ENCODE results near the gene PHRF1. TPM values are rescaled to one million over a fixed set of nuclear protein-coding genes. Genes with fewer than 3 reads are reported as not detected.

The PHRF1 gene
- total and polyA plus RNA-seq, 4 experiments from 2014 or later, result 0.93 to 54.5 (median 33.1) TPM

DNA sequence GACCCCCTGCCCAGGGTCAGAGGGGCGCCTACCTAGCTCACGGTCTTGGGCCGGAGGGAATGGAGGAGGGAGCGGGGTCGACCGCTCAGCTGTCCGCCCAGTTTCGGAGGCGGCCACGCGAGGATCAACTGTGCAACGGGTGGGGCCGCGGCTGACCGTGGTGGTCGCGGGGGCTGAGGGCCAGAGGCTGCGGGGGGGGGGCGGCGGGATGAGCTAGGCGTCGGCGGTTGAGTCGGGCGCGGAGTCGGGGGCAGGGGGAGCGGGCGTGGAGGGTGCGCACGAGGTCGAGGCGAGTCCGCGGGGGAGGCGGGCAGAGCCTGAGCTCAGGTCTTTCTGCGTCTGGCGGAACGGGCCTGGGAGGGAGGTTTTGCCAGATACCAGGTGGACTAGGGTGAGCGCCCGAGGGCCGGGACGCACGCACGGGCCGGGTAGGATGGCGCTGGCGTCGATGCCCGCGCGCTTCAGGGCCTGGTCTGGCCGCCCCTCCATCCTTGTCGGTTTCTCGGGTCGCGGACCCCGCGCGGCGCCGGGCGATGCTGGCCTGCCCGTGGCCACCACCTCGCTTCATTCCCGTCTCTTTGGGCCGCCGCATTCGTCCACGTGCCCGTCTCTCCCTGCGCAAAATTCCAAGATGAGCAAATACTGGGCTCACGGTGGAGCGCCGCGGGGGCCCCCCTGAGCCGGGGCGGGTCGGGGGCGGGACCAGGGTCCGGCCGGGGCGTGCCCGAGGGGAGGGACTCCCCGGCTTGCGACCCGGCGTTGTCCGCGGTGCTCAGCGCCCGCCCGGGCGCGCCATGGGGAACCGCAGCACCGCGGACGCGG lies 60.5 kb downstream of the PHRF1 start, which contains the start of gene DRD4:
DRD4 (plus strand) TSS at position 759 of the 822 bp plus-strand sequence; CDS start at position 795, 36 bp downstream.
- H3K4me1 ChIP-seq (ENCODE audit: insufficient read depth, low read length), result no peaks in the 10 kb centered on the region
- Mint-ChIP-seq H3K9me3 (peaks cover 0 to 2% (median 0%) of the 10 kb centered on the region in 8 donors), H3K27ac (peak within 1 kb of the TSS in 1 of 7 donors; percentile 61), H3K4me3 (peak within 1 kb of the TSS in 5 of 8 donors; percentile 22 to 53 (median 46)), H3K4me1 (peaks cover 0 to 22% (median 1%) of the 10 kb centered on the region in 4 donors), H3K36me3 (no peaks in the 10 kb centered on the region), H3K27me3 (peaks cover 11 to 14% of the 10 kb centered on the region in 2 donors)
- H3K27me3 ChIP-seq (ENCODE audit: insufficient read depth, low read length), result peaks cover 16% of the 10 kb centered on the region
- DNase-seq, result no peak
- H3K4me3 ChIP-seq (ENCODE audit: low read length in 2 of 2), result no peak within 1 kb of the TSS
- no peaks in the 10 kb centered on the region for H3K9me3 ChIP-seq (ENCODE audit: control insufficient read depth in 1 of 2, low read length in 2 of 2)
- ChIA-PET CTCF (ENCODE audit: partially characterized antibody) (no interaction called here), POLR2A (ENCODE audit: partially characterized antibody) (no interaction called here)
- H3K27ac ChIP-seq (ENCODE audit: low read depth, low read length), result no peak within 1 kb of the TSS
- intact Hi-C loops (cut with micrococcal nuclease), result no loop called here
- no peaks in the 10 kb centered on the region for H3K36me3 ChIP-seq (ENCODE audit: insufficient read depth, low read length)

- H3K4me1 ChIP-seq (ENCODE audit: insufficient read depth, low read length), result no peaks in the 10 kb centered on the region
- H3K36me3 Mint-ChIP-seq, result no peaks in the 10 kb centered on the region
- H3K27ac ChIP-seq (ENCODE audit: low read depth, low read length), result no peak overlapping the region
- no peak for DNase-seq
- no peak overlapping the region for H3K4me3 ChIP-seq (ENCODE audit: low read length in 2 of 2)
- intact Hi-C loops (cut with micrococcal nuclease), result no loop called here
- CTCF ChIA-PET (ENCODE audit: partially characterized antibody), result no interaction called here
- peaks cover 11 to 14% of the 10 kb centered on the region in 2 donors for H3K27me3 Mint-ChIP-seq
- peaks cover 16% of the 10 kb centered on the region for H3K27me3 ChIP-seq (ENCODE audit: insufficient read depth, low read length)
- H3K4me3 Mint-ChIP-seq, result peak overlapping the region in 4 of 8 donors; percentile 22 to 53 (median 36)
- H3K4me1 Mint-ChIP-seq, result peaks cover 0 to 22% (median 1%) of the 10 kb centered on the region in 4 donors
- H3K27ac Mint-ChIP-seq, result no peak overlapping the region
- no peaks in the 10 kb centered on the region for H3K9me3 ChIP-seq (ENCODE audit: control insufficient read depth in 1 of 2, low read length in 2 of 2)
- H3K9me3 Mint-ChIP-seq, result peaks cover 0 to 2% (median 0%) of the 10 kb centered on the region in 8 donors
- POLR2A ChIA-PET (ENCODE audit: partially characterized antibody), result no interaction called here
- no peaks in the 10 kb centered on the region for H3K36me3 ChIP-seq (ENCODE audit: insufficient read depth, low read length)
Measured at GRCh38 chr11:637333-637592, 61.0 kb downstream of the PHRF1 start.

GRCh38 chr11:637593-638521 lies 61.6 kb downstream of the PHRF1 start:
- Mint-ChIP-seq H3K36me3 (no peaks in the 10 kb centered on the region), H3K4me3 (peak overlapping the region in 4 of 8 donors; percentile 22 to 53 (median 36)), H3K27ac (peak overlapping the region in 1 of 7 donors; percentile 61), H3K4me1 (peaks cover 0 to 22% (median 1%) of the 10 kb centered on the region in 4 donors), H3K27me3 (peaks cover 11 to 14% of the 10 kb centered on the region in 2 donors), H3K9me3 (peaks cover 0 to 2% (median 0%) of the 10 kb centered on the region in 8 donors)
- Histone ChIP-seq H3K27me3 (ENCODE audit: insufficient read depth, low read length) (peaks cover 16% of the 10 kb centered on the region), H3K9me3 (ENCODE audit: control insufficient read depth in 1 of 2, low read length in 2 of 2) (no peaks in the 10 kb centered on the region), H3K27ac (ENCODE audit: low read depth, low read length) (no peak overlapping the region), H3K4me3 (ENCODE audit: low read length in 2 of 2) (no peak overlapping the region), H3K4me1 (ENCODE audit: insufficient read depth, low read length) (no peaks in the 10 kb centered on the region), H3K36me3 (ENCODE audit: insufficient read depth, low read length) (no peaks in the 10 kb centered on the region)
- intact Hi-C loops (cut with micrococcal nuclease), result no loop called here
- CTCF ChIA-PET (ENCODE audit: partially characterized antibody), result no interaction called here
- no peak for DNase-seq
- POLR2A ChIA-PET (ENCODE audit: partially characterized antibody), result no interaction called here

GRCh38 chr11:638631-639331 lies 62.5 kb downstream of the PHRF1 start:
- peak overlapping the region in 5 of 8 donors; percentile 9 to 44 (median 33) for H3K4me3 Mint-ChIP-seq
- POLR2A ChIA-PET (ENCODE audit: partially characterized antibody), result interaction anchor here (1.1 kb wide), 1 partner anchor 9 kb away, joined by 4 read pairs; no protein-coding TSS in a partner anchor
- Histone ChIP-seq H3K4me1 (ENCODE audit: insufficient read depth, low read length) (no peaks in the 10 kb centered on the region), H3K27ac (ENCODE audit: low read depth, low read length) (no peak overlapping the region), H3K36me3 (ENCODE audit: insufficient read depth, low read length) (no peaks in the 10 kb centered on the region), H3K4me3 (ENCODE audit: low read length in 2 of 2) (no peak overlapping the region), H3K9me3 (ENCODE audit: control insufficient read depth in 1 of 2, low read length in 2 of 2) (no peaks in the 10 kb centered on the region), H3K27me3 (ENCODE audit: insufficient read depth, low read length) (peaks cover 16% of the 10 kb centered on the region)
- intact Hi-C loops (cut with micrococcal nuclease), result no loop called here
- peaks cover 0 to 2% (median 0%) of the 10 kb centered on the region in 8 donors for H3K9me3 Mint-ChIP-seq
- no peaks in the 10 kb centered on the region for H3K36me3 Mint-ChIP-seq
- DNase-seq, result no peak
- H3K4me1 Mint-ChIP-seq, result peaks cover 0 to 22% (median 1%) of the 10 kb centered on the region in 4 donors
- H3K27me3 Mint-ChIP-seq, result peaks cover 11 to 14% of the 10 kb centered on the region in 2 donors
- CTCF ChIA-PET (ENCODE audit: partially characterized antibody), result no interaction called here
- H3K27ac Mint-ChIP-seq, result peak overlapping the region in 1 of 7 donors; percentile 15

GRCh38 chr11:639332-639955 lies 63.2 kb downstream of the PHRF1 start:
- DNase-seq, result no peak

DNA sequence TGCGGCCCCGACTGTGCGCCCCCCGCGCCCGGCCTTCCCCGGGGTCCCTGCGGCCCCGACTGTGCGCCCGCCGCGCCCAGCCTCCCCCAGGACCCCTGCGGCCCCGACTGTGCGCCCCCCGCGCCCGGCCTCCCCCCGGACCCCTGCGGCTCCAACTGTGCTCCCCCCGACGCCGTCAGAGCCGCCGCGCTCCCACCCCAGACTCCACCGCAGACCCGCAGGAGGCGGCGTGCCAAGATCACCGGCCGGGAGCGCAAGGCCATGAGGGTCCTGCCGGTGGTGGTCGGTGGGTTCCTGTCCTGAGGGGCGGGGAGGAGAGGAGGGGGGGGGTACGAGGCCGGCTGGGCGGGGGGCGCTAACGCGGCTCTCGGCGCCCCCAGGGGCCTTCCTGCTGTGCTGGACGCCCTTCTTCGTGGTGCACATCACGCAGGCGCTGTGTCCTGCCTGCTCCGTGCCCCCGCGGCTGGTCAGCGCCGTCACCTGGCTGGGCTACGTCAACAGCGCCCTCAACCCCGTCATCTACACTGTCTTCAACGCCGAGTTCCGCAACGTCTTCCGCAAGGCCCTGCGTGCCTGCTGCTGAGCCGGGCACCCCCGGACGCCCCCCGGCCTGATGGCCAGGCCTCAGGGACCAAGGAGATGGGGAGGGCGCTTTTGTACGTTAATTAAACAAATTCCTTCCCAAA lies 63.9 kb downstream of the PHRF1 start:
- peak overlapping the region in 1 of 7 donors; percentile 46 for H3K27ac Mint-ChIP-seq
- peaks cover 16% of the 10 kb centered on the region for H3K27me3 ChIP-seq (ENCODE audit: insufficient read depth, low read length)
- H3K27me3 Mint-ChIP-seq, result peaks cover 9 to 14% of the 10 kb centered on the region in 2 donors
- H3K4me3 ChIP-seq (ENCODE audit: low read length in 2 of 2), result no peak overlapping the region
- ChIA-PET CTCF (ENCODE audit: partially characterized antibody) (no interaction called here), POLR2A (ENCODE audit: partially characterized antibody) (no interaction called here)
- H3K36me3 Mint-ChIP-seq, result peaks cover 0 to under 1% of the 10 kb centered on the region in 2 donors
- no peaks in the 10 kb centered on the region for H3K4me1 ChIP-seq (ENCODE audit: insufficient read depth, low read length)
- no peaks in the 10 kb centered on the region for H3K9me3 Mint-ChIP-seq
- H3K4me1 Mint-ChIP-seq, result peaks cover 0 to 22% (median 1%) of the 10 kb centered on the region in 4 donors
- no peak for DNase-seq
- H3K4me3 Mint-ChIP-seq, result peak overlapping the region in 3 of 8 donors; percentile 39 to 59 (median 49)
- H3K9me3 ChIP-seq (ENCODE audit: control insufficient read depth in 1 of 2, low read length in 2 of 2), result no peaks in the 10 kb centered on the region
- H3K27ac ChIP-seq (ENCODE audit: low read depth, low read length), result no peak overlapping the region
- H3K36me3 ChIP-seq (ENCODE audit: insufficient read depth, low read length), result no peaks in the 10 kb centered on the region
- intact Hi-C loops (cut with micrococcal nuclease), result no loop called here

More at GRCh38 chr11:639332-639955, 63.2 kb downstream of the PHRF1 start:
- Mint-ChIP-seq H3K4me3 (no peak overlapping the region), H3K4me1 (peaks cover 0 to 22% (median 1%) of the 10 kb centered on the region in 4 donors), H3K36me3 (no peaks in the 10 kb centered on the region), H3K27me3 (peaks cover 11 to 14% of the 10 kb centered on the region in 2 donors), H3K27ac (no peak overlapping the region), H3K9me3 (peaks cover 0 to 1% (median 0%) of the 10 kb centered on the region in 8 donors)
- H3K4me1 ChIP-seq (ENCODE audit: insufficient read depth, low read length), result no peaks in the 10 kb centered on the region
- intact Hi-C loops (cut with micrococcal nuclease), result no loop called here
- H3K27me3 ChIP-seq (ENCODE audit: insufficient read depth, low read length), result peaks cover 16% of the 10 kb centered on the region
- H3K9me3 ChIP-seq (ENCODE audit: control insufficient read depth in 1 of 2, low read length in 2 of 2), result no peaks in the 10 kb centered on the region
- ChIA-PET CTCF (ENCODE audit: partially characterized antibody) (no interaction called here), POLR2A (ENCODE audit: partially characterized antibody) (interaction anchor here (0.5 to 1.1 kb wide), 2 partner anchors 9 to 23 kb away, joined by 3 to 4 read pairs; no protein-coding TSS in a partner anchor)
- H3K27ac ChIP-seq (ENCODE audit: low read depth, low read length), result no peak overlapping the region
- no peak overlapping the region for H3K4me3 ChIP-seq (ENCODE audit: low read length in 2 of 2)
- no peaks in the 10 kb centered on the region for H3K36me3 ChIP-seq (ENCODE audit: insufficient read depth, low read length)
